ENCODE results near the gene NXNL2.

GRCh38 chr9:88494983-88495721, 39.8 kb upstream of the NXNL2 start:
- TF ChIP-seq ZNF274 (IDR thresholded peaks at IDR 0.05; ENCODE audit: low read depth, low read length) (no peak), YY1 (IDR thresholded peaks at IDR 0.05; ENCODE audit: insufficient read depth, insufficient read length) (no peak)
